ENCODE measurements around the gene FAP. TPM values are rescaled to one million over a fixed set of nuclear protein-coding genes. Genes with fewer than 3 reads are reported as not detected.

Gene FAP
- total and polyA plus RNA-seq, 9 of the 15 experiments (the other 6 are each of a cell fraction or from before 2014, with no cell fraction given) = not detected

- FAIRE-seq (no peak), DNase-seq (ENCODE audit: extremely low read depth in 1 of 4, low spot score in 3 of 4) (no peak), ATAC-seq (no peak)
- WGBS (ENCODE audit: insufficient coverage, low coverage, missing lambda C conversion rate) = 3% methylated on average over 3 of the region's 3 CpGs
- H4K20me1 ChIP-seq (replicated peaks; ENCODE audit: control insufficient read depth, insufficient read depth, low read length) = no peaks in the 10 kb centered on the region
- H3K9me1 ChIP-seq (ENCODE audit: control insufficient read depth, insufficient read depth, low read length) = no peaks in the 10 kb centered on the region
- TF ChIP-seq HDAC8 (tag; IDR thresholded peaks at IDR 0.05) = no peak
- no peak for TF ChIP-seq ZBTB49 (CRISPR knock-in tag; IDR thresholded peaks at IDR 0.05; ENCODE audit: borderline replicate concordance)
- no peak for TF ChIP-seq RREB1 (CRISPR knock-in tag; IDR thresholded peaks at IDR 0.05)
- TF ChIP-seq ATF2 (CRISPR knock-in tag; IDR thresholded peaks at IDR 0.05) = no peak
- no peak for TF ChIP-seq NCOA6 (IDR thresholded peaks at IDR 0.05)
- no peak for TF ChIP-seq FOXK1 (CRISPR knock-in tag; IDR thresholded peaks at IDR 0.05; ENCODE audit: borderline replicate concordance)
- TF ChIP-seq ZNF212 (CRISPR knock-in tag; IDR thresholded peaks at IDR 0.05) = no peak
- no peak for TF ChIP-seq MYBL2 (IDR thresholded peaks at IDR 0.05; ENCODE audit: low read depth)
- TF ChIP-seq MYBL2 (CRISPR knock-in tag; IDR thresholded peaks at IDR 0.05; ENCODE audit: borderline replicate concordance) = no peak
- in situ Hi-C loops (cut with MboI) = no loop called here
- intact Hi-C loops (cut with micrococcal nuclease) = no loop called here
- no peaks in the 10 kb centered on the region; the same call in 1 of the 2 replicates for H3K9me3 ChIP-seq (replicated peaks; ENCODE audit: control insufficient read depth, insufficient read depth, low read depth, low read length)
- H3K4me1 ChIP-seq (replicated peaks in 1 of 2; ENCODE audit: control insufficient read depth in 2 of 2, insufficient read depth in 2 of 2, low read length in 2 of 2) = no peaks in the 10 kb centered on the region
- H2AFZ ChIP-seq (ENCODE audit: low read depth, low read length) = no peak overlapping the region
- POLR2A ChIA-PET = no interaction called here
- H3K4me2 ChIP-seq (ENCODE audit: insufficient read depth, low read length) = no peak overlapping the region
- no peaks in the 10 kb centered on the region for H3K27me3 ChIP-seq (ENCODE audit: control insufficient read depth in 2 of 2, insufficient read depth in 2 of 2, low read length in 2 of 2)
- no TSS peak for BruUV-seq (replicated peaks)
- H3K36me3 ChIP-seq (ENCODE audit: control insufficient read depth, insufficient read depth, low read length) = no peaks in the 10 kb centered on the region
- H3K4me3 ChIP-seq = no peak overlapping the region
- no peak overlapping the region for H3K27ac ChIP-seq (ENCODE audit: extremely low read depth, low read depth, low read length)
- CTCF ChIA-PET (ENCODE audit: low intra/inter-chr PET ratio) = no interaction called here
- H3K79me2 ChIP-seq (ENCODE audit: control insufficient read depth, insufficient read depth, low read length) = no peaks in the 10 kb centered on the region
- no peak overlapping the region for H3K9ac ChIP-seq (ENCODE audit: insufficient read depth in 1 of 2, low read depth in 2 of 2, low read length in 2 of 2)
Measured at GRCh38 chr2:162253435-162253834, 10.2 kb upstream of the FAP start.

Measured in K562 (cell line).